Skeletal muscle satellite cell (primary cell): Measurements from ENCODE around the gene SAP30BP.

ENCODE experiments used
- H3K27me3 ChIP-seq: 2 replicates; pipeline ENCODE4 v1.7.0; 2013; ENCODE audit warnings: low read length; ENCODE audit not compliant: control insufficient read depth, insufficient read depth
- H3K36me3 ChIP-seq: 2 replicates; pipeline ENCODE4 v1.7.0; 2013; ENCODE audit warnings: mild to moderate bottlenecking, control low read depth, low read length; ENCODE audit not compliant: insufficient read depth
- H3K4me1 ChIP-seq: 2 replicates; pipeline ENCODE4 v1.7.0; 2013; ENCODE audit warnings: low read length; ENCODE audit not compliant: control insufficient read depth, insufficient read depth
- H3K4me2 ChIP-seq: 2 replicates; pipeline ENCODE4 v1.7.0; 2013; ENCODE audit warnings: mild to moderate bottlenecking, low read length
- H3K4me3 ChIP-seq: 2 replicates; pipeline ENCODE4 v1.7.0; 2013; ENCODE audit warnings: low read length
- H3K9ac ChIP-seq: 2 replicates; pipeline ENCODE4 v1.7.0; 2013; ENCODE audit warnings: mild to moderate bottlenecking, low read depth, low read length, moderate library complexity
- H3K9me3 ChIP-seq: replicated peaks from 2 replicates; pipeline ENCODE4 v1.7.0; 2013; ENCODE audit warnings: mild to moderate bottlenecking, control low read depth, low read length

Gene SAP30BP

GRCh38 chr17:75757086-75757681, 90.0 kb downstream of the SAP30BP start:
- H3K4me3 ChIP-seq: no peak overlapping the region
- H3K27me3 ChIP-seq: peaks cover 6% of the 10 kb centered on the region
- peaks cover 28% of the 10 kb centered on the region for H3K4me1 ChIP-seq
- no peaks in the 10 kb centered on the region for H3K36me3 ChIP-seq
- no peaks in the 10 kb centered on the region for H3K9me3 ChIP-seq
- H3K4me2 ChIP-seq: no peak overlapping the region
- H3K9ac ChIP-seq: no peak overlapping the region
